Kidney capillary endothelial cell (primary cell): ENCODE data around the gene OPCML.

ENCODE experiments used
- DNase-seq: peaks from one replicate; pipeline ENCODE4 v3.0.0-alpha.2; 2018; ENCODE audit warnings: low spot score

Gene OPCML

DNA sequence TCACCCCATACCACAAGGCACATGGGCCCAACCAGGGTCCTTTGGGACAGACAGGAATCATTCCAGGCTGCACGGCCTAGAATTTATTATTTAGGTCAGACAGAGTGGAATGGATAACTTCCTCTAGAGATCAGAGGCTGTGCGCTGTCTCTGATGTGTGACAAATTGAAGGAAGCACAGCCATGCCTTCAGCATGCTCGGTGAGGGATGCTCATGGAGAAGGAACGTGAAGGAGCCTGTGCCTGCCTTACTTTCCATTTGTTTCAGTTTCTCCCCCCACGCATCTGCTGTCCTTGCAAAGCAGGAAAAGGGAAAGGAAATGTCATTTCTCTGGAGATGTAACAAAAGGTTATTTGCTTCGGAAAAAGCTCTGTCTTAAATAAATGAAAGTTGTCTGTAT is 644.1 kb downstream of the OPCML start:
- DNase-seq: peak; percentile 33

DNA sequence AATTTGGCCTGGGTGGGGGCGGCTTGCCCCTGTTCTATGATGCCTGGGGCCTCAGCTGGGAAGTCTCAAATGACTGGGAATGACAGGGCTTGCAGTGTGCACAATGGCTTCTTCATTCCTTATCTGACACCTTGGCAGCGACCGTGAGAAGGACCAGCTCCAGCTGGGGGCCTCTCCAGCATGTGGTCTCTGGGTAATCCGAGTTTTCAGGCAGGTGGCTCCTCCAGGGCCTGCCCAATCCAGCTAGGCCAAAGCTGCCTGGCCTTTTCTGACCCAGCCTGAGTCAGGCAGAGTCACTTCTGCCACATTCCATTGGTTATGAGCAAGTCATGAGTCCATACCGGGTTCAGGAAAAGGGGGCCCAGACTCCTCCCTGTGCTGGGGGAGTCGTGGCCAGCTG is 646.0 kb downstream of the OPCML start:
- no peak for DNase-seq

DNA sequence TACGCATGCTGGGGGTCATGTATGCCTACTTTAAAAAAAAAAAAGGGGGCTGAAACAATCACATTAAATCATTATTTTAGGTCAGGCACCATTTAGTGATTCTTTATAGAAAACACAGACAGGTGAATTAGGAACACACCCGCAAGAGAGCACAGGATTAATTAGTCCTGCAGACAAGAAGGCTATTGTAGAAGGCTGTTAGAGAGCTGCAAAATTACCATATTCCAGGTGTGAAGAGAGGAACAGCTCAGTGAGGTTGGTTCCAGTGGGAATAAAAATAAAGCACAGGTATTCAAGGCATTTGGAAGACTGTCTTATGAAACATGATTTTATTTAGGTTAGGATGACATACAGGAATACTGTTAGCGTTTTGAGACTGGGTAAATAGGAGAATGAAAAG is 649.1 kb downstream of the OPCML start:
- no peak for DNase-seq

DNA sequence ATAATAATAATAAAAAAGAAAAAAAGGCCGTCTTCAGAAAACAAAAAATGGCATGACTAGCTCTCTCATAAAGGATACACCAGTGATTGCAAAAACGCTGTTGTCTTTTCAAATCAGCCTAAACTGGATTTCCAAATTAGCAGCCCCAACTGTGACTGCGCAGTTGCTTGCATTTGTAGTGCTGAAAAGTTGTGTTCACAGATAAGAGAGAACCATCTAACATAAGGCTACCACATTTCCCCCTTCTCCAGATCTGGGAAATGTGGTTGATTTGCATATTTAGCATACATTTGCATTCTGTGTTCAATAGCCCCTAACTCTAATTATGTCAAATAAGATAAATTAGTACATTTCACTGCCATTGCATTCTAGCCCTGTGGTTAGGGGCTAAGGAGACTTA is 650.7 kb downstream of the OPCML start:
- no peak for DNase-seq

DNA sequence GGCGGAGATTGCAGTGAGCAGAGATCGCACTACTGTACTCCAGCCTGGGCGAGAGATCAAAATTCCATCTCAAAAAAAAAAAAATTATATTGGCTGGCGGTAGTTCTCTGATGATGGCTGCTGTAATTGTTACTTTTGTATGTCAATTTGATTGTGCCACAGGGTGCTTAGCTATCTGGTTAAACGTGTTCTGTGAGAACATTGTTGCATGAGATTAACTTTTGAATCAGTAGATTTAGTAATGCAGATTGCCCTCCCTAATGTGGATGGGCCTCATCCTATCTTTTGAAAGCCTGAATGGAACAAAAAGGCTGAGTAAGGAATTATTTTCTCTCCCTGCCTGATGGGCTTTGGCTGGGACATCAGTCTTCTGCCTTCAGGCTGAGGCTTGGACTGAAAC is 654.2 kb downstream of the OPCML start:
- DNase-seq: no peak

DNA sequence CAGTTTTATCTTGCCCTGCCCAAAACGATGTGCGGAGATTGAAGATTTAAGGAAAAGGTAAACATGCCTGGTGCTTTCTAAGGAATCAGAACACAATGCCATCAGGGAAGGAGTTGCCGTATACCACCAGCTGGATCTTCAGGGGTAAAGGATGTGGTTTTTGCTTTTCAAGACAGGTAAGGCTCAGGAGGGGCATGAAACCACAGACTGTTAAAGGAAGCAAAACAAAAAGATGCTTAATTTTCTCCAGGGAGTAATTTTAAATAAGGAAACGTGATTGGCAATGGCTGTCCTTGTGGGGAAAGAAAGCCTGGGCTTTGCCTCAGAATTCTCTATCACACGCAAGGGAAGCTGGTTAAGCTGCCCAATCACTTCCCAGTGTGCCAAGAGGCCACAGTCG is 655.6 kb downstream of the OPCML start:
- DNase-seq: no peak

DNA sequence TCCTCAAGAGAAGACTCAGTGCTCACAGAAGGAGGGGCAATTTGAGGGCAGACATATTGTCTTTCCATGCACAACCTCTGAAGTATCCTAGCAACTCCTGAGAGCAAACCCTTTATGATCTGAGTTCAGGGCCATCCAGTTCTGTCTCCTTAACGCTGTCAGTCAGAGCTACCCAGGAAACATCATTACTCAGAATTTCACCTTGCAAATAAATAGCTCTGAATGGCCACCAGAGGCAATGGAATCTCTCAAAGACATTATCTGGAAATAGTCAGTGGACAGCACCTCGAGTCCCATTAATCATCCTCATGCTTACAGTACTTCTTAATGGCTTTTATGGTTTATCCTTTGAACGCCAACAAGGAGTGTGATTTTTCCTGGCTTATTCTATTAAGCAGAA is 656.1 kb downstream of the OPCML start:
- no peak for DNase-seq

DNA sequence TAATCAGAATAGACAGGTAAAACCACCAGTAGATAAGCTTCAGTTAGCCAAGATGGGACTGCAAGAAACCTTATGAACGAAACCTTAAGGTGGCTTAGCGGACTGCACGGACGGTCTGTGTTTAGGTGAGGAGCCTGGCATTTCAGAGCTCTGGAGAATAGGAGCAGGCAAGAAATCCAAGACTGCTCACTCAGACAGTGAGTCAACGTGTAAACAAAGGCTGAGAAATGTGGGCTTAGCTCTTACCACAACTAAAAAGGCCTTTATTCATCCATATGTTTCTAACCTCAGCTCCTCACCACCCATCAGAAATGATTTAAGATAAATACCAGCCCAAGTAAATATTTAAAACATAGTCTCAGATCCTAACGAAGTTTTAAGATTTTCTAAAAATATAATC is 657.7 kb downstream of the OPCML start:
- DNase-seq: no peak

DNA sequence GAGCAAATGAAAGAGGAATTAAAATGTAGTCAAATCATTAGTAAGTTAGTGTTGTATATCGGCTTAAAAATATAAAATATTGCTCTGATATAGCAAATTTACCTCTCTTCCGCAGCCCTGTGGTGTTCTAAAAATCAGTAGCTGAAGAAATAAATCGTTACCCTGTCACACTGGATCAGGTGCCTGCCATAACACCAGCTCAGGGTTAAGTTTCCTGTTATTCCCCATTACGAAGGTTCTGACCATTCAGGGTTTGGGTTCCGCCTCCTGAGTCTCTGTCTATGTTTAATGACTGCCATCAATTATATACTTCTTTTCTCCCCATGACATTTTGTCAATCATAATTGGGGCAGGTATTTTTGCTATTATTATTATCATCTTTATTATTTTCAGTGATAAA is 658.5 kb downstream of the OPCML start:
- no peak for DNase-seq

DNA sequence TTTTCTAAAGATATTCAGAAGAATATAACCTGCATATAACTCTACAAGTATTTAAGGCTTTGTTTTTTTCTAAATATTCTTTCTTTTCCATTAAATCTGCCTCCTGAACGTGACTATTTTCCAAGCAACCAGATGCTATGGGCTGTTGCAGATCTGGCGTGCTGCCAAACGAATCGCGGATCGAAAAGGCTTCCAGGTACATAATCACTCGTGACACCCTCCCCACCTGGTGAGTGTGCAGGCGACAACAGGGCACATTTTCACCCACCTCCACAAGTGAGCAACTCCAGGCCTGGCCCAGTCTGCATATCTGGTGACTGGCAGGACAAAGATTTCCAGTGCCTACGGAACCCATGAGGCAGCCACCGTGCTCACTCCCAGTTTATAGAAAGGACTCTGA is 660.1 kb downstream of the OPCML start:
- no peak for DNase-seq

DNA sequence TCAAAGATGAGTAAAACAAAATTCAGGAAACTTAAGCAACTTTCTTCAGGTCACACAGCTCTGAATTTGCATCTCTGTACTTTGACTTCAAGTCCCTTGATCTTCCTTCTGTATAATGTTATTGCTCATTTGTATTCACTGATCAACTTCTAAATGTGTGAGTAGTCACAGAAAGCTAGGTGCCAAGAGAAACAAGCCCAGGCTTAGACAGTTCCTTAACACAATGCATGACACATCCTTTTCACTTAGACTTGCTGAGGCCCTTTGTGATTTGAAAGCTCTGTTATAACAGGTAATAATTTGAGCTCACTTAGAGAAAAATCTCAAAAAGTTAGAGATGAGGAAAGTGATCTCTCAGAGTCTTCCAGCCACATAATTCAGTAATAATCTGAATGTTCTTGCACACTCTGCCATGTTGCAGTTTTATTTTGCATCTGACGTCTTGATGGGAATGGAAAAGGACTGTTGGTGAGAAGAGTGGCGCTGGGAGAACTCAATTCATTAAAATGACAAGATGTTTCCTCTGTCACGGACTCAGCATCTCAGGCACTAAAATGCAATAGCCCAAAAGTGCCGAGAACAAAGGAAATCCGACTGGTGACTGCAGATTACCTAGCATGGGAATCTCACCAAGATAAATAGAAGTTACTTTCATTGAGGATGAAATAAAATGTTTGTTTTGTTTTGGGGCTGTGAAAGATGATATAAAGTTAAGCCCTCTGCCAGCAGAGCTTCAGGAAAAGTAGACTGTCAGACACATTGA is 665.3 kb downstream of the OPCML start:
- DNase-seq: peak; percentile 57

DNA sequence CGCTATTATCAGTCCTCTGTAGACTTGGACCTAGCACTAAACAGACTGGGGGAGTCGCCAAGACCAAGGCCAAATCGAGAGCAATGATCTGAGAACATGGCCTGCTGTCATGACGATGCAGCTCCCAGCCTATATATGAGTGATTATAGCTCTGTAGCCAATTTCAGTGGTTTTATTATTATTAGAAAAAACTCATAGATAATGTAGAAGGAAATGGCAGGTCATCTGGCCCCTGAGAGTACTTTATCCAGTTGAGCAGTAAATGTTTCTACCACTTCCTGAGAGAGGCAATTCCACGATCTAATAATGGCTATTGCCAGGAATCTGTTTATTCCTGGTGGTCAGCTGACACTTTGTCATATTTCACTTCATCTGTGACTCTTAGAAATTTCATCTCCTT is 666.7 kb downstream of the OPCML start:
- DNase-seq: no peak

DNA sequence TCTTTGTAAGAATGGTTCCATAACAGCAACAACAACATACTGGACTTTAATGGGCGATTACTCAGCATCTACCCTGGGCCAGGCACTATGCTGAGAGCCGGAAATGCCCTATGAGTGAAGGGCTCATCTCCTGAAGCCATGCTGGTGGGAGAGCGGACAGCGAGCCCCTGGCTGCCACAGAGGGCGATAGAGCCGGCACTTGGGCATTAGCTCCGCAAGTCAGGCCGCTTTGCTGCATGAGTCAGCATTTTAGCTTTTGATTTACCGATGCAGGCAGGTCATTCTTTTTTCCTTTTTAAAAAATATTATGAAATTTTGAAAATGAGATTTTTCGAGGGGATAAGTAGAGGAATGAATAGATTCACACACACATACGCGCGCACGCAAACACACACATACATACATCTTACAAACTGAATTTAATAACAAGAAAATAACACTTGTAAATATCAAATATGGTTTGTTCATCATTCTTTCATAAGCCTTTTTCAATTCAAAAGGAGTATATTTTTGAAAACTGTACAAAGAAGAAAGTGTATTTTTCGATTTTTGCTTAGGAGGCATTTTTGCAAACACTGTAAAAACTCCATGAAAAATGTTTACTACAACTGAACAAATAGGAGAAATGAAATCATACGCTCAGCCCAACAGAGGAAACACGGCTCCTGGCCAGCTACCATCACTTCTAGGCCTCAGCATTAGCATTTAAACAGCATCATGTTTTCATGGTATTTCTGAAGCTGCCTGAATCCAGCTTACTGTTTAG is 667.3 kb downstream of the OPCML start:
- no peak for DNase-seq

DNA sequence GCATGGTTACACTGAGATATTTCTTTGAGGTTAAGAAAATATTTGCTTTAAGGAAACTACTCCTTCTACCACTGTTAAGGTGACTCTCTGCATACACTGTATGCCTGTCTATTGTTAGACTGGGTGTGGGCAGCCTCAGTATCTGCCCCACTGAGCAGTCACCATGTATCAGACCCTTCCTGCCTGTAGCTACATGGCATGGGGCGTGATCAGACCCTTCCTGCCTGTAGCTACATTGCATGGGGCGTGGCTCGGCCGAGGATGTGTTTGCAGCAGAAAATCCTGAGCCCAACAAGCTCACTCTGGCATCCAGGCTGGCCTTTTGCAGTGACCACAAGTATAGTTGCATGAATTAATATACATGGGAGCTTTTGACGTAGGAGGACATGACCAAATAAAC is 669.4 kb downstream of the OPCML start:
- no peak for DNase-seq

DNA sequence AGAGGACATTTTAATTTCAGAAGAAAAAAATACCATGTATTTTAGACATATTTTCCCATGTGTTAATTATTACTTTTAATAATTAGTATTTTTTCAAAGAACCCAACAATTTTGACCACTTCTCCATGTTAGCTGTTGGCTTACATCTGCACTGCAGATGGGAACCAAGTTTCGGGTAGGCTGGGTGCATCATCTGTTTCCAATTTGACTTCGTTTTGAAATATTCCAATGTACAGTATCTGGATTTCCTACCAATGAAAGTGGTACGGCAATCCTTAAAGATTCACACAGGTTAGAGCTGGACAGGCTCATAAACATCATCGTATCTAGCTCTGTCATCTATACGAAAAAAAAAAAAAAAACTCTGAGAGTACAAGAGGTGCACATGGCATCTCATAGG is 670.2 kb downstream of the OPCML start:
- no peak for DNase-seq

DNA sequence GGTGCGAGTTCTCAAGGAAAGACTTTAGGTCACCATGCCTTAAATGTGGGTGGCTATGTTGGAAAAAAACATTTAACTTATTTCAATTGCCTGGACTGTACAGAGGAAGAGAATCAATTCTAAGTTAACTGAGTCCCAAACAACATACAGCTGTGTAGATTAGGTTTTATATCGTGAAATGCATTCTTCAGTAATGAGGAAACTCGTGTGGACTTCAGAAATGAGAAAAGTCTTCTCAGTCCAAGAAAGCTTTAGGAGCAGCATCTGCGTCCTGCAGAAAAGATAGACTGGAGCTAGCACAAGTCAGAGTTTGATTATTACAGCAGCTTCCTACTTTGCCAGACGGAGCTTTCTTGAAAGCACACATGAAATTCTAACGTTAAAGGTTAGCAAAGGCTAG is 673.0 kb downstream of the OPCML start:
- DNase-seq: no peak

DNA sequence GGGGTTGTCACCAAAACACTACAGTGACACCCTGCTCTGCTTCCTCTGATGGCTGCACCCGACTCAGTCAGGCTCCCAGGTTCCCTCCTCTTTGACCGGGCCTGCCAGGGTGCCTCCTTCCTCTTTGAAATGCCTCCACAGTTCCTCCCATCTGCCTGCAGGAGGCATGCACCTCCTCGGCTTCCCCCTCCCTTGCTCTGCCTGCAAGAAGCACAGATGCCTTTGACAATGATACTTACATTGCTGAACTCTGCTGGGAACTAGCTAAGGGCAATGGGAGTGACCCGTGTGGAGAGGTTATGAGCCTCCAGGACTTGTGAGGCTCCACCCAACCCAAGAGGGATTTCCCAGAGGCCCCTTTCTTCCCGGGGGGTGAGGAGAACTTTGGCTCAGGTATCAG is 674.1 kb downstream of the OPCML start:
- DNase-seq: no peak

DNA sequence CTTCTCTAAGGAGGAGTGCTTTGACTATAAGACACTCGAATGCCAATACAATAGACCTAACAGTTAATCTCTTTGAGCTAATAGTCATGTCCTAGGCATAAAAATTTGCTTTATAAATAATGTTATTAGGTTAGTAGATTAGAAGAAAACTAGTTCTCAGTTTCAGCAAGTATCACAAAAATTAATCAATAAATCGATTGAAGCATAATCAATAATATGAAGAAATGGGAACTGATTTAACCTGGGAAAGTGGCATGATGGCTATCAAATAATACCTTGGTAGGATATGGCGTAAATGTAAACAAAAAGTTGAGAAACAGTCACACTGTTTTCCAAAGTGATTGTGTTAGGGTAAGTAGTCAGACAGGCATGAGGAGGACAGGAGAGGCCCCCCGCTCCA is 676.3 kb downstream of the OPCML start:
- no peak for DNase-seq

DNA sequence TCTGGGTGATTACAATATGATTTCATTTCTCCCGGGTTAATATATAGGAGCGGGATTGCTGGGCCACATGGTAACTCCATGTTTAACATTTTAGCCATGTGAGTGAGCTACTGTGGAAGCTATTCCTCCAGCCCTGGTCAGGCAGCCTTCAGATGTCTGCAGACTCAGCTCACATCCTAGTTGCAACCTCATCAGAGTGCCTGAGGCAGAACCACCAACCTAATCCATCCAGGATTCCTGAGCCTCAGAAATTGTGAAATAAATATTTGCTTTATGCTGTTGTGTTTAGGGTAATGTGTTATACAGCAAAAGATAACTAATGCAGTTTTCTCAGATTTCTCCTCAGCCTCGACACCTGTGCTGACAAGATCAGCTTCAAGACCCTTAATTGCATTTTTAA is 676.8 kb downstream of the OPCML start:
- DNase-seq: no peak

DNA sequence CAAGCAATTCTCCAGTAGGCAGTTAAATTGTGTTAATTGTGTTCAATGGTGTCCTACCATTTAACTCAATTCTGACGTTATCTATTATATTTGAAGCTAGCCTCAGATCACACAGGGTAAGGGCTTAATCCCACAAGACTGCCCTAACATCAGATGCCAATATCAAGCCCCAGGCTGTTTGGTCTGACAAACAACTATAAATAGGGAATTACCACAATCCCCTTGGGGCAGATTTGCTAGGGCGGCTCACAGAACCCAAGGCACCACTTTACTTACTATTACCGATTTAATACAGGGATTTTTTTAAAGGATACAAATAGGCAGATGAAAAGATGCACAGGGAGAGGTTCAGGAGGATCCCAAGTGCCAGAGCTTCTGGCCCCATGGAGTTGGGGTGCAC is 678.4 kb downstream of the OPCML start:
- DNase-seq: no peak

DNA sequence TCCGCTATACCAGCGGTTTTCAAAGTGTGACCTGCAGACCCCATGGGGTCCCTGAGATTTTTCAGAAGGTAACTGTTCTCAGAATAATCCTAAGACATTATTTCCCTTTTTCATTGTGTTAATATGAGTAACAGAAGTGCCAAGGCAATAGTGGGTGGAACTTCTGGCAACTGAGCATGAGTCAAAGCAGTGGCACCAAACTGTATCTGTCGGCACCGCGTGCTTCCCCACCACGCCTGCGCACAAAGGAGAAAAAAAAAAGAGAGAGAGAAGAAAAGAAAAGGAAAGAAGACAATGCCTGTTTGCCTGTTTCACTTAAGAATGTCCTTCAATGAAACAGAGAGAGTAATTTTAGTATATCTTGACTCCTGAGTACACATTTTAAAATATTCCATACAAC is 679.9 kb downstream of the OPCML start:
- no peak for DNase-seq

DNA sequence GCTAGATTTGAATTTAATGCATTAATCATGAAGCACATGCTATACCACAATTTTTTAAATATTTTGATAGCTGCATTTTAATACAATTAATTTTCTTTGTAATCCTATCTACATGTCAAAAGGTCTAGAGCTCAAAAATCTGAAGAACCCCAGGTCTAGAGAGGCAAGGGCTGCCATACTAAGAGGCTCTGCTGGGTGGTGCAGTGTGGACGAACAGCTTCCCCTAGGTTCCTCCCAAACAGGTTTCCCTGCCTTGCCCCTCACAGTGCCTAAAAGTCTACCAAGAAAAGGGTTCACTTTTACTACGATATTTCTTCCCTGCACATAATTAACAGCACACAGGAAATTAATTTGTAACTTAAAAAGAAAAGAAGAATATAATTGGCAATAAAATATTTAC is 681.1 kb downstream of the OPCML start:
- DNase-seq: no peak

DNA sequence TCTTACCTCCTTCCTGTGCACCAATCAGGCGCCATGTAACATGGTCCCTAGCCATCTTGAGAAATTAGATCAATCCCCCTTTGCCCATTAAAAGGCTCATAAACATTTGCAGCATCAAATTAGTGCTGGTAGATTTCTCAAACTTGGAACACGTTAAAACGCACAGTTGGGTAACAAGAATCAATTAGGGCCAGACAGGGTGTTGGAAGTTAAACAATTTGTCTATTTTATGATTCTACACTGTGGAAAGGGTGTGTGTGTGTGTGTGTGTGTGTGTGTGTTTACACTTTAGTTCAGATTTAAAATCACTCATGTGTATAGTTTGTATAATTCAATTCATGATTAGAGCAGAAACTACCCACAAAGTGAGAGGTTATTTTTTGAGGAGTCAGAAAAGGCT is 682.0 kb downstream of the OPCML start:
- DNase-seq: no peak

DNA sequence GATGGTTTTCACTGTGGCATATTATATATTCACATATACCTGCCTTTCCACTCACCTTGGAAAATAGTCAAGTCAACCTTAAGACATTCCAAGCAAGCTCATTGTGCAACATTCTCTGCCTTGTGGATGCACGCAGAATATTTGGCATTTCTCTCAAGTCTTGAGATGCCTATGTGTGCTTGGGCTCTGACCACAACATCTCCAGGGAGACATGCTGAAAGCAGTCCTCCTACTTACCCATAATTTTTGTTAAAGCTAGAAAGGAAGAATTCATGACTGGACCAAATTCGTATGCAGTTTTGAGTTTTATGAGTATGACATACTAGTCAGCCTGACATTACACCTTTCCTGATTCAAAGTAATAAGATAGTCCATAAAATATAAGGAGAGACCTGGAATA is 684.0 kb downstream of the OPCML start:
- DNase-seq: no peak
